GM18526 (cell line): Measurements from ENCODE around the gene PRRG4.

Source experiments
- POLR2A ChIP-seq: IDR thresholded peaks from 3 replicates; pipeline ENCODE4 v1.6.1; 2011; ENCODE audit not compliant: insufficient read length; ENCODE audit errors: extremely low read depth

PRRG4 gene

GRCh38 chr11:32894149-32894827 lies 64.6 kb downstream of the PRRG4 start:
- TF ChIP-seq POLR2A: no peak

DNA sequence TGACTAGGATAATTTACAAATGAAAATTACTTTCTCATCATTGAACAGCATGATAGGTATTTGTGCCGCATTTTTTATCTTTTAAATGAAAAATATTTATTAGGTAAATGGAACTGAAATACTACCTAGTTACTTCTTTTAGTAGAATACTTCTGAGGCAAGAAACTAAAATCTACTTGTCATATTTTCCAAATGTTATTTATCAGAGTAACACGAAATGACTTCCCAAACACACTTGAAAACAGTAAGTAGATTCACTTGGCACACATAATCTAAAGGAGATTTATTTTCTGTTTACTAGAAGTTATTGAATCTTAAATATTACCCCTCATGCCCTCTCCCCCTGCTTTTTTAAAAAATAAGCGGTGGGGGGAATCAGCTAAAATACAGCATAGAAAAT lies 65.2 kb downstream of the PRRG4 start:
- TF ChIP-seq POLR2A: no peak

DNA sequence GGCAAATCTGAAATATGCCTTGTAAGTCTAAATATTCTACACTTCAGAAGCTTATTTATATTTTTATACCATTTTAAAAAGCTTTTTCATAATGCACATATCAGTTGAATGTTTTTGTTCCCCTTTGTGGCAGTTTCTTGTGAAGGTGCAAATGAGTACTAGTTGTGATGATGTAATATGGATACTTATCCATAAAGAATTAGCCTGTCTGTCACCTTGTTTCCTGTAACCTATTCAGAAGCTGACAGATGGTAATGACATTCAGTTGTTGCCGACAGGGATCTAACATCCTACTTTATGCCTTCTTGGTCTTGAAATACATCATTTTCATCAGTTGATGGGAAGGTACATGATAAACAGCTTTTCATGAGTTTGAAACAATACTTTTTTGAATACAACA lies 65.7 kb downstream of the PRRG4 start:
- no peak for TF ChIP-seq POLR2A

- TF ChIP-seq POLR2A: no peak
Measured at GRCh38 chr11:32897103-32897502, 67.4 kb downstream of the PRRG4 start.

DNA sequence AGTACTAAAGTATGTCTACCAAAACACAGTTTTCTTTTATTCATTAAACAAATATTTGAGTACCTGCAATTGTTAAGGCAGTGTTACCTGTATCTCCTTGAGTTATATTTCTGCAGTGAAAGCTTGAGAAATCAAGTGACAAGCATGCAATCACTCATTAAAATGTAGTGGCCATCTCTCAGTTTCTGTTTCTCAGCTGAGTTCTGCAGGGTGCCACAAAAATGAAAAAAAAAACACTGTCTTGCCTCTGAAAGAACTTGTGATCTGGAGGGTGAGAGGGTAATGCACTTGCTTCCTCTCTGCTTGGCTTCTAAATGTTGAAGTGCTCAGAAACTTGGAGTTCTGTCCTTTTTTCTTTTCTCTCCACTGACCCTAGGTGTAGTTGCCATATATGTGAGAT lies 69.7 kb downstream of the PRRG4 start:
- no peak for TF ChIP-seq POLR2A

GRCh38 chr11:32902089-32902665 lies 72.5 kb downstream of the PRRG4 start:
- no peak for TF ChIP-seq POLR2A

DNA sequence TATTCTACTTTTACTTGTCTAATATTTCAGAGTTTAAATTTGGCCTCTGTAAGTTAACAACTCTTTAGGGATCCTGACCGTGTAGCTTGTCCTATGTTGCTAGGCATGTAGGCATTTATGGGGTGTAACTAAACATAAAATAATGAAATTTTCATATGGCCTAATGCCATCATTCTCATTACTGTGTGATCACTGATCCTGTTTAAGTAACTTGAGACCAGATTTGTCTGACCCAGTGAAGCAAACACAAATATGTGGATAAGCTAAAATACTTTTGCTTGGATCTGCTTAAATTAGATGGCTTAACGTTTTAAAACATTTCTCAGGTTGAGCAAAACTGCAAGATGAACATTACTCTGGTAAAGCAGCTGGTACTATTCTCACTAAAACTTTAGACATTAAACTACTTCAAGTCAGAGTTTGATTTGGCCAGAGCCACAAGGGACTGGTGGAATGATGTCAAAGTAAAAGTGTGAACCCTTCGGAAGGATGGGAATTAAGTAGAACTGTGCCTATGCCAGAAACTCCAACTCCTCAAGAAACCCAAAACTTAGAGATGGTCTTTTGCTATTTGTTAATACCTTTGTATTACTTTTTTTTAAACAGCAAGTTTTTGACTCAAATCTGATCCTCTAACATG lies 75.4 kb downstream of the PRRG4 start:
- TF ChIP-seq POLR2A: no peak
